Activated naive CD4-positive, alpha-beta T cell treated with anti-CD3 and anti-CD28 coated beads for 36 hours (primary cell): ENCODE data around the gene GPR158. TPM values are rescaled to one million over a fixed set of nuclear protein-coding genes. Genes with fewer than 3 reads are reported as not detected.

Experiments used
- CTCF ChIA-PET: fragments of 350-600 bp; sonication (Branson Sonifier 250); formaldehyde crosslinking; loops from one replicate; lab custom pipeline; 2021; ENCODE audit warnings: antibody characterized with exemption; lab: Charles Lee
- DNase-seq: peaks from one replicate; pipeline ENCODE4 v3.0.0-alpha.2; 2020
- H3K27ac Mint-ChIP-seq: one replicate; pipeline ENCODE4 v1.8.0; 2021; ENCODE audit warnings: mild to moderate bottlenecking, mixed read lengths
- H3K27me3 Mint-ChIP-seq: one replicate; pipeline ENCODE4 v1.8.0; 2021; ENCODE audit warnings: low read depth, mixed read lengths
- H3K36me3 Mint-ChIP-seq: one replicate; pipeline ENCODE4 v1.8.0; 2021; ENCODE audit warnings: low read depth, mixed read lengths
- H3K4me1 Mint-ChIP-seq: one replicate; pipeline ENCODE4 v1.8.0; 2021; ENCODE audit warnings: low read depth, mixed read lengths
- H3K4me3 Mint-ChIP-seq: one replicate; pipeline ENCODE4 v1.8.0; 2021; ENCODE audit warnings: mild to moderate bottlenecking, moderate library complexity, mixed read lengths
- H3K9me3 Mint-ChIP-seq: one replicate; pipeline ENCODE4 v1.8.0; 2021; ENCODE audit warnings: mixed read lengths
- intact Hi-C: fragments of 100-400 bp; cut with micrococcal nuclease; formaldehyde crosslinking; loops from one replicate; pipeline ENCODE4 v1.15.1; 2023
- total RNA-seq, 2 experiments: library from RNA; stranded (reverse); gene quantifications; one replicate each; pipeline ENCODE4 v1.2.3, GENCODE V29; 2021

GPR158 gene
- total RNA-seq, 2 experiments from 2014 or later: not detected

DNA sequence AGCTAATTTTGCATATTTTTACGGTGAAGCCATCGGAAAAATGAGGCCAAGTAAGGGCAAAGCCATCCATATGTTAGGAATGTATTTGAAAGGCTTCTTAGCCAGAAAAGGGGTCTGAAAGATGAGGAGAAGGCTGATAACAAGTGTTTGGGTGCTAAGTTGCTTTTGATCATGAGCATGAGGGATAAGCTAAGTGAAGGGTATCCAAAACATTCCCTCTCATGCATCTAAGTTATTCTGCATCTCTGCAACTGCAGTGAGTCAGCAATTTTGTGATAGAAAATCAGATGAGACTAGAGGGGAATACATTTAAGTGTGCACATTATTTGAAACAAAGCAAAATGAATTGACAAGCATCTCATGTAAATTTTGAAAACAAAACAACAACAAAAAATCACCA is 282.8 kb downstream of the GPR158 start:
- intact Hi-C loops: no loop called here
- CTCF ChIA-PET: no interaction called here

DNA sequence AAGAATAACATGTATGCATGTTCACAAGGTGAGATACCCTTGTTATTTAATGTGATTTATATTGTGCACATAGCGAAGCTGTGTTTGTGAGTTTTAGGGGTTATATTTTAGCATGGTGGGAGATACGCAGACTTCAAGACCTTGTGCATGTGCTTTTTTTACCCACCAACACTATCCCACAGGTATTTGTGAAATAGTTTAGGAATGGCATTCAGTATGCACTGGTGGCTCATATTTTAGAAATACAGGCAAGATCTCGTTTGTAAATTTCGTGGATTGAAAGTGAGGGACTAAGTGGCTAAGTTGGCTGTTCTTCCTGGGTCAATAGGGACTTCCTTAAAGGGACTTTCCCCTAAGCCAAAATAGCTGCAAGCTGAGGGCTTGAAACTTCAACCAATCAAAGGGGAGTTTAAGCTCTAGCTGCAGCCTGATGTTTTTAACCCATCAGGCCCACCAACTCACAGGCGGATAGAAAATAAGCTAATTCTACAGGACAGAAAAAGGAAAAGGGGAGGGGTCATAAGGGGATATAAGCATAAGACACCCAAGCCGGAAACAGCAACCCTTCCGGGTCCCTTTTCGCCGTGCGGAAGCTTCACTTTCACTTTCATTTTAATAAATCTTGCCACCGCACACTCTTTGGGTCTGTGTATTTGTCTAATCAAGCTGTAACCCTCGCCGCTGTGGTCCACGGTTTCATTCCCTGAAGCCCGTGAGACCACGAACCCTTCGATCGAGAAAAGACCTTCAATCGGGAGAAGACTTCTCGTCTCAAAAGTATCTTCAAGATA is 291.0 kb downstream of the GPR158 start:
- H3K36me3 Mint-ChIP-seq: no peaks in the 10 kb centered on the region
- no peak for DNase-seq
- peaks cover 6% of the 10 kb centered on the region for H3K9me3 Mint-ChIP-seq
- H3K4me3 Mint-ChIP-seq: no peak overlapping the region
- H3K4me1 Mint-ChIP-seq: no peaks in the 10 kb centered on the region
- CTCF ChIA-PET: no interaction called here
- intact Hi-C loops: no loop called here
- H3K27me3 Mint-ChIP-seq: no peaks in the 10 kb centered on the region
- H3K27ac Mint-ChIP-seq: no peak overlapping the region

More for the DNA sequence above, 282.8 kb downstream of the GPR158 start:
- Mint-ChIP-seq H3K9me3 (peaks cover 6% of the 10 kb centered on the region), H3K4me3 (no peak overlapping the region), H3K36me3 (no peaks in the 10 kb centered on the region), H3K4me1 (no peaks in the 10 kb centered on the region), H3K27ac (no peak overlapping the region), H3K27me3 (no peaks in the 10 kb centered on the region)
- DNase-seq: no peak

DNA sequence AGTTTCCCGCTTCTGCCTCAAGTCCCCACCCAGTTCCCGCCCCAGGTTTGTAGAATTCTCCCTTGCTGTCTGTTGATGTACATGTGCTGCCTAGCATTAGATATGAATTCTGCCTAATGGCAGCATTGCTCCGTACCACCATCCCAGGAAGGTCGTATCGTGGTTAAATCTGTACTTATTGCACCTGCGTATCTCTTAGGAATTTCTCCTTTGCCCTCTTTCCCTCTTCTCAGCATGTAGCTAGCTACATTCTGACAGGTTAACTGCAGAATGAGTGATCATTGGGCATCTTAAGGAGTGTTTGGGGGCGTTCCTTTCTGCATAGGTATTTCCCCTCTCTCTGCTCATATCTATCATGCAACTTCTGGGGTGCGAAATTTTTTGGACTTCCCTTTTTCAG is 293.1 kb downstream of the GPR158 start:
- CTCF ChIA-PET: no interaction called here
- H3K27ac Mint-ChIP-seq: no peak overlapping the region
- H3K36me3 Mint-ChIP-seq: no peaks in the 10 kb centered on the region
- intact Hi-C loops: no loop called here
- peaks cover 6% of the 10 kb centered on the region for H3K9me3 Mint-ChIP-seq
- no peaks in the 10 kb centered on the region for H3K27me3 Mint-ChIP-seq
- no peak for DNase-seq
- no peak overlapping the region for H3K4me3 Mint-ChIP-seq
- no peaks in the 10 kb centered on the region for H3K4me1 Mint-ChIP-seq

DNA sequence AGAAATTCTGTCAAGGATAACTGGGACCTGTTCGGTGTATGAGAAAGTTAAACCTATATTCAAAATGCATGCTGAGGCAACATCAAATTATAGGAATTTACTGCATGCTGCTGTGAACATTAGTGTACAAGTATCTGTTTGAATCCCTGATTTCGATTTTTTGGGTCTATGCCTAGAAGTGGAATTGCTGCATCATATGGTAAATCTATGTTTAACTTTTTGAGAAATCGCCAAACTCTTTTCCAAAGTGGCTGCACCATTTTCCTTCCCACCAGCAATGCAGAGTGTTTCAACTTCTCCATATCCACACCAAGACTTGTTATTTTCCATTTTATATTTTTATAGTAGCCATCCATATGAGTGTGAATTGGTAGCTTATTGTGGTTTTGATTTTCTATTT is 306.7 kb downstream of the GPR158 start:
- Mint-ChIP-seq H3K36me3 (no peaks in the 10 kb centered on the region), H3K9me3 (peaks cover 14% of the 10 kb centered on the region), H3K27me3 (no peaks in the 10 kb centered on the region), H3K4me3 (no peak overlapping the region), H3K27ac (no peak overlapping the region), H3K4me1 (no peaks in the 10 kb centered on the region)
- no peak for DNase-seq
- intact Hi-C loops: no loop called here
- CTCF ChIA-PET: no interaction called here

DNA sequence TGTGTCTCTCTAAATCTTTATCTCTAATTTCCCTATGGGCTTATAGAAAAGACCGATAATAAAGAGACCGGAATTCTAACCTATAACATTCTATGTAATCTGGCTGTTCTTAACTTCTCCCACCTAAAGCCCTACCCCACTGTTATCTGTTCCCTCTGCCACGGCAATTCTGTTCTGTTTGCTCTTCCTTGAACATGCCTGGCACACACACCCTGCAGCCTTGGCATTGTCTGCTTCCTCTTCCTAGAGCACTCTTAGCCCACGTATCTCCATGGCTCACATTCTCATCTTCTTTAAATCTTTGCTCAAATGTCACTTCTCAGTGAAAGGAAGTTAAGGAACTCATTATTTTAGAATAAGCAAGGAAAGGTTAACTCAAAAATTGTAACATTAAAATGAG is 309.2 kb downstream of the GPR158 start:
- Mint-ChIP-seq H3K4me3 (no peak overlapping the region), H3K4me1 (no peaks in the 10 kb centered on the region), H3K27ac (no peak overlapping the region), H3K9me3 (peaks cover 14% of the 10 kb centered on the region), H3K27me3 (no peaks in the 10 kb centered on the region), H3K36me3 (no peaks in the 10 kb centered on the region)
- CTCF ChIA-PET: no interaction called here
- intact Hi-C loops: no loop called here
- DNase-seq: no peak

DNA sequence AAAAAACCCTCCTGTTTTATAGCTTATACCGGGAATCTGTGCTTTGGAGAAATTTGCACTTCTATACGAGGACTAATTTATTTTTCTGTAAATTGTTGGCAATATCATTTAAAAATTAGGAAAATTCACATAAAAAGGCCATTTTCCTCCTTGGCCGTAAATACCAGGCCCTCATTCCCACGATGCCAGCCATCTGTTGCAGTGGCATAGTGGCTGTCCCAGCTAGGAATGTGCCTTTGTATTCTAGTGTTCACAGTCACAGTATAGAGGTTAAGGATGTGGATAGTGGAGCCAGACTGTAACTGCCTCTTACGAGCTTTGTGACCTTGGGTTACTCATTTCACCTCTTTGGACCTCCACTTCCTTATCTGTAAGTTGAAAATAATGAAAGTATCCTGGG is 312.5 kb downstream of the GPR158 start:
- Mint-ChIP-seq H3K27me3 (no peaks in the 10 kb centered on the region), H3K36me3 (no peaks in the 10 kb centered on the region), H3K9me3 (peaks cover 13% of the 10 kb centered on the region), H3K4me1 (no peaks in the 10 kb centered on the region), H3K4me3 (no peak overlapping the region), H3K27ac (no peak overlapping the region)
- intact Hi-C loops: no loop called here
- DNase-seq: no peak
- CTCF ChIA-PET: no interaction called here

DNA sequence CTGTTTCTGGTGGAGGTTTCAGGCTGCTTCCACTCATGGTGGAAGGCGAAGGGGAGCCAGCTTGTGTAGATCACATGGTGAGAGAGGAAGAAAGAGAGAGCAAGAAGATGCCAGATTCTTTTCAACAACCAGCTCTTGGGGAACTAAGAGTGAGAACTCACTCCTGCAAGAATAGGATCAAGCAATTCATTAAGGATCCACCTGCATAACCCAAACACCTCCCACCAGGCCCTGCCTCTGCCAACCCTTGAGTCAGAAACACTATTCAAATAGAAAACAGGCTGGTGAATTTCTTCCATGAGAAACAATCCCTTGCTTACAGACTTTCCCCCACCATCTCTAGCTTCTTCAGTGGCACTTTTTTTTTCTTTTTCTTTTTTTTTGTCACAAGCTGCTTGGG is 317.2 kb downstream of the GPR158 start:
- H3K27me3 Mint-ChIP-seq: no peaks in the 10 kb centered on the region
- no peak overlapping the region for H3K27ac Mint-ChIP-seq
- no peaks in the 10 kb centered on the region for H3K36me3 Mint-ChIP-seq
- H3K9me3 Mint-ChIP-seq: peaks cover 4% of the 10 kb centered on the region
- no peak for DNase-seq
- CTCF ChIA-PET: no interaction called here
- no peak overlapping the region for H3K4me3 Mint-ChIP-seq
- intact Hi-C loops: no loop called here
- no peaks in the 10 kb centered on the region for H3K4me1 Mint-ChIP-seq

DNA sequence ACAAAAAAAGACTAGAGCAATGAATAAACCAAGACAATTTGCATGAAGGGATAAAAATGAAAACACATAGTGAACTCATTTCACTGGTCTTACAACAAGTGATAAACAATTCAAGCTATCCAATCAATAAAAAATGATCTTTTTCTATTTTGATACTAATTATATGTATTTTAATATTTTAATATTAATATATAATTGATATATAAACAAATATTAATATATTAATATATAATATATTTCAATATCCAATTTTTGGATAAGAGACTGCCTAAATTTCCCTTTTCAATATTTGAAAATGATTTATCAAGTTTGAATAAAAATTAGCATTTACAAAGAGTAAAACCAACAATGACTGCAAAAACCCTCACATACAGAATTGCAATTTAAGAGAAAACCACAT is 317.9 kb downstream of the GPR158 start:
- H3K27ac Mint-ChIP-seq: no peak overlapping the region
- intact Hi-C loops: no loop called here

DNA sequence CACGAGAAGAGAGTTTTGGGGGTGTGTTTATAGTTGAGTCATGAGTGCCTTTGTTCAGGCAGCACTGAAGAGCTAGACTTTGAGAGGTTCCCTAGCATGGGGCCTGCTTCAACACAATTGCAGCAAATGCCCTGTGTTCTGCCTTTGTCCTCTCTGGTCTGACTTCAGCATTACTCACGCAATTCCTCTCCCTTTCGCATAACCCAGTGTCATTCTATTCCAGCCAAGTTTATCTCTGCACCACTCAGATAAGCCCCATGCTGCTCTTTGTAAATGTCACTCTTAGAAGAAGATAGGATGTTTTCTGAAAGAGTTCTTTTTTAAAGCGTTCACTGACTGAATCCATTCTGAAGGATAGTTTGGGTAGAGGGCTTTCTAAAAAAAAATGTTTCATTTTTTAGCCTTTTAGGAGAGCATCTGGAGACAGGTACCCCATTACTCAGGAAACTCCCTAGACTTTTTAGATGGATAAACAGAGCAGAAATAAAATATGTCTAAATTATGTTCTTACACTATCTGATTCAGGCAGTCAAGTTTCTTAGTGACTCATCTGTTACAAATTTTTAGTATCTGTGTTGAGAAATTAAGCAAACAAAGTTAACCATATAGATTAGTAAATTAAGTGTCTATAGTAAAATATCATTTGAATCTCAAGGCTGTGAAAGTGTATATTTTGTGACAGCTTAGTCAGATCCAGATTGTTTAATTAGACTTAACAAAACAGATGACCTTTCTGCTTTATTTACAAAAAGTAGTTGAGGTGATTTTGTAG is 318.5 kb downstream of the GPR158 start:
- Mint-ChIP-seq H3K4me1 (no peaks in the 10 kb centered on the region), H3K36me3 (no peaks in the 10 kb centered on the region), H3K27ac (no peak overlapping the region), H3K9me3 (peaks cover 4% of the 10 kb centered on the region), H3K27me3 (no peaks in the 10 kb centered on the region), H3K4me3 (no peak overlapping the region)
- intact Hi-C loops: no loop called here
- DNase-seq: no peak
- CTCF ChIA-PET: interaction anchor here (0.7 kb wide), 1 partner anchor 11 kb away, joined by 3 read pairs; no protein-coding TSS in a partner anchor

More for the DNA sequence above, 317.9 kb downstream of the GPR158 start:
- Mint-ChIP-seq H3K27me3 (no peaks in the 10 kb centered on the region), H3K36me3 (no peaks in the 10 kb centered on the region), H3K4me3 (no peak overlapping the region), H3K4me1 (no peaks in the 10 kb centered on the region), H3K9me3 (peaks cover 4% of the 10 kb centered on the region)
- CTCF ChIA-PET: no interaction called here
- no peak for DNase-seq

DNA sequence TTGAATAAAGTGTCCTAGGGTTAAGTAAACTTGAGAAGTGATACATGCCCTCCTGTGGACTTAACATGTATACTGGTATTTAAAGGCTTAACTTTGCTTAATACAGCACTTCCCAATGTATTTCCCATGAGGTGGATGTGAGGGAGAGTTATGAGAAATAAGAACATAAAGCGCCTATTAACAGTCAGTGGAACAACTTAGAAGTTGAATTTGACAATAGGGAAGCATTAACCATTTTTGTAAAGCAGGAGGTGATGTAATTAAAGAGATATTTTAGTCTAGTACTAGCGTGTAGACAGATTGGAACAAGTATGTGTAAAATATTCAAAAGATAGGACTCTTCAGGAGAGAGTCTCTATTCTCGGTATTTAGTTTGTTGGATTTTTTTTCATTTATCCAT is 322.4 kb downstream of the GPR158 start:
- no peaks in the 10 kb centered on the region for H3K9me3 Mint-ChIP-seq
- DNase-seq: no peak
- no peaks in the 10 kb centered on the region for H3K4me1 Mint-ChIP-seq
- H3K4me3 Mint-ChIP-seq: no peak overlapping the region
- no peaks in the 10 kb centered on the region for H3K36me3 Mint-ChIP-seq
- no peaks in the 10 kb centered on the region for H3K27me3 Mint-ChIP-seq
- intact Hi-C loops: no loop called here
- no peak overlapping the region for H3K27ac Mint-ChIP-seq
- CTCF ChIA-PET: no interaction called here

DNA sequence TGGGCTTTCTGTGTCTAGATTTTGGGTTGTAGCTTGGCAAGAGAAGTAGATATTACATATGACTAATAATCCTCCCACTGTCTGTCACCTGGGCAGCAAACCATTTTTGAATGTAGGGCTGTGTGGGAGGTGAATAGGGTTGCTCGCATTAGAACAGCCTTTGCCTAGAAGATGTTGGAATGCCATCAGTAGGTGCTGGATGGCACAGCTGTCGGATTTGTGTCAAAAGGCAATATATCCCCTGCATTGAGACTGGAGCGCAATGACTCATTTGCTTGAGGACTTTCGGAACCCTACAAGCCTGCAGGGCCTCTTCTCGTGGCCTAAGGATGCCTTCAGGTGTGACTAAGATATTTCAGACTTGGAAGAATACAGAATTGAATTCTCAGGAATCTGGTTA is 323.8 kb downstream of the GPR158 start:
- intact Hi-C loops: no loop called here
- H3K27ac Mint-ChIP-seq: no peak overlapping the region
- H3K4me3 Mint-ChIP-seq: no peak overlapping the region
- no peak for DNase-seq
- no peaks in the 10 kb centered on the region for H3K9me3 Mint-ChIP-seq
- no peaks in the 10 kb centered on the region for H3K36me3 Mint-ChIP-seq
- no peaks in the 10 kb centered on the region for H3K27me3 Mint-ChIP-seq
- CTCF ChIA-PET: no interaction called here
- no peaks in the 10 kb centered on the region for H3K4me1 Mint-ChIP-seq

DNA sequence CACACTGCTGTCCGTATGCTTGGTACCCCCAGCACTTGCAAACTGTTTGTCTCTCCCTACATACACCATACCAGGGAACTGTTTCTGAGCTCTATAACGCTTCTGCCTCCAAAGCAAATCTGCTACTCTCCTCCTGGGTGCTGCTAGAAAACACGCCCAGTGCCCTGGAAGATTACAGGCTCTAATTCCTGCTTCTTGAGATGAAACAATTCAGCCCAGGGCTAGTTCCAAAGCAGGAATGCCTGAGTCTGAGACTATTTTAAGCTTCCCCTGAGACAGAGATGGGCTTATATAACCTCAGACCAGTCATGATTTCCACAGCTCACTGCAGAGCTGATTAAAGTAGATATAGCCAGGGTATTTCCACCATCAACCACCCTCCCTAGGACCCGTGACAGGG is 327.1 kb downstream of the GPR158 start:
- CTCF ChIA-PET: no interaction called here
- Mint-ChIP-seq H3K27ac (no peak overlapping the region), H3K27me3 (no peaks in the 10 kb centered on the region), H3K4me3 (no peak overlapping the region), H3K9me3 (no peaks in the 10 kb centered on the region), H3K36me3 (no peaks in the 10 kb centered on the region), H3K4me1 (no peaks in the 10 kb centered on the region)
- no peak for DNase-seq
- intact Hi-C loops: no loop called here

DNA sequence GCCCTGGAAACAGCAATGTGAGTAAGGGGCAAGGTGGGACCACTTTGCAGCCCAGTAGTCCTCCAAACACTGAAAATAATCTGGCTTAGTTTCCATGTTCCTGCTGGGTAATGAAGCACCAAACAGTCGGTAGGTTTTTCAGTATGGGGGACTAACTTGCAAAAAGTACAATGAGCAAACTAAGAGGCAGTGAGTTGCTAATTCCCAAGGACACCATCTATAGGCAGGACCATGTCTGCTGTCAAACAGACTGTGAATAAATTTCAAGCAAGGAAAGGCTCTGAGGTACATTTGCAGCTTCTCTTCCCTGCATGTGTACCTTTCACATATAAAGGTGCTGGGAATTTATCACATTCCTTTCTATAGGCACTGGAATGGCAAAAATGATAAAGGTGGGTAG is 327.7 kb downstream of the GPR158 start:
- Mint-ChIP-seq H3K27ac (no peak overlapping the region), H3K9me3 (no peaks in the 10 kb centered on the region), H3K4me1 (no peaks in the 10 kb centered on the region), H3K36me3 (no peaks in the 10 kb centered on the region), H3K27me3 (no peaks in the 10 kb centered on the region), H3K4me3 (no peak overlapping the region)
- intact Hi-C loops: no loop called here
- CTCF ChIA-PET: no interaction called here
- DNase-seq: no peak
